Right atrium auricular region (tissue), 2 donors: ENCODE data around the gene P3H1. TPM values are rescaled to one million over a fixed set of nuclear protein-coding genes. Genes with fewer than 3 reads are reported as not detected.

ENCODE experiments used
- DNase-seq: peaks from one replicate; pipeline ENCODE4 v3.0.0-alpha.2; 2019; ENCODE audit warnings: low spot score
- H3K27ac ChIP-seq, 2 donors: fragments of 200-600 bp; sonication (generic); 1 replicate in 1 of 2; 2 replicates in 1 of 2; pipeline ENCODE4 v1.5.1; 2016 to 2019
- H3K27me3 ChIP-seq, 2 donors: fragments of 200-600 bp; sonication (generic); one replicate each; pipeline versions ENCODE4 v1.5.1 to v1.6.0; 2017 to 2019
- H3K36me3 ChIP-seq: fragments of 200-600 bp; sonication (generic); one replicate; pipeline ENCODE4 v1.5.1; 2016
- H3K4me1 ChIP-seq, 2 donors: fragments of 200-600 bp; sonication (generic); one replicate each; pipeline versions ENCODE4 v1.5.1 to v1.6.0; 2017 to 2019
- H3K4me3 ChIP-seq, 2 donors: fragments of 200-600 bp; sonication (generic); 1 replicate in 1 of 2; 2 replicates in 1 of 2; pipeline ENCODE4 v1.5.1; 2017 to 2019; ENCODE audit warnings: mild to moderate bottlenecking in 1 of 2, moderate library complexity in 1 of 2
- H3K9me3 ChIP-seq, 2 donors: fragments of 200-600 bp; sonication (generic); one replicate each; pipeline ENCODE4 v1.5.1; 2019
- CTCF ChIP-seq, 2 donors: fragments of 200-600 bp; sonication (generic); IDR thresholded peaks; one replicate each; pipeline ENCODE4 v1.5.1; 2019; ENCODE audit warnings: antibody characterized with exemption in 2 of 2
- total RNA-seq, 2 donors: library from RNA; depleted of rRNA; stranded (reverse); fragments of >200 nt; gene quantifications; one replicate each; pipeline ENCODE4 v1.1.0, GENCODE V29; 2016

Gene P3H1
- total RNA-seq, 2 donors from 2014 or later = 11.3 to 15.6 TPM

GRCh38 chr1:42759114-42759513 lies 7.7 kb downstream of the P3H1 start:
- Histone ChIP-seq H3K4me3 (no peak overlapping the region), H3K4me1 (peaks cover 0 to 4% of the 10 kb centered on the region in 2 donors), H3K9me3 (no peaks in the 10 kb centered on the region), H3K27ac (no peak overlapping the region), H3K27me3 (no peaks in the 10 kb centered on the region), H3K36me3 (peaks cover 70% of the 10 kb centered on the region)
- TF ChIP-seq CTCF (IDR thresholded peaks at IDR 0.05) = no peak
- DNase-seq = no peak

GRCh38 chr1:42758641-42759040 lies 8.2 kb downstream of the P3H1 start:
- Histone ChIP-seq H3K9me3 (no peaks in the 10 kb centered on the region), H3K36me3 (peaks cover 75% of the 10 kb centered on the region), H3K4me1 (peaks cover 0 to under 1% of the 10 kb centered on the region in 2 donors), H3K27ac (no peak overlapping the region), H3K27me3 (no peaks in the 10 kb centered on the region), H3K4me3 (no peak overlapping the region)
- DNase-seq = no peak
- TF ChIP-seq CTCF (IDR thresholded peaks at IDR 0.05) = no peak

GRCh38 chr1:42757892-42758275 lies 8.9 kb downstream of the P3H1 start:
- peaks cover 82% of the 10 kb centered on the region for H3K36me3 ChIP-seq

GRCh38 chr1:42756956-42757891 lies 9.6 kb downstream of the P3H1 start:
- no peak for DNase-seq
- peak; percentile 50 to 73 for TF ChIP-seq CTCF (IDR thresholded peaks at IDR 0.05)
- Histone ChIP-seq H3K4me1 (no peaks in the 10 kb centered on the region), H3K27ac (no peak overlapping the region), H3K4me3 (no peak overlapping the region), H3K27me3 (no peaks in the 10 kb centered on the region), H3K36me3 (peaks cover 87% of the 10 kb centered on the region), H3K9me3 (no peaks in the 10 kb centered on the region)

More at GRCh38 chr1:42757892-42758275, 8.9 kb downstream of the P3H1 start:
- Histone ChIP-seq H3K27me3 (no peaks in the 10 kb centered on the region), H3K4me3 (no peak overlapping the region), H3K27ac (no peak overlapping the region), H3K4me1 (no peaks in the 10 kb centered on the region), H3K9me3 (no peaks in the 10 kb centered on the region)
- no peak for DNase-seq
- TF ChIP-seq CTCF (IDR thresholded peaks at IDR 0.05) = no peak

GRCh38 chr1:42753070-42753469 lies 13.8 kb downstream of the P3H1 start:
- Histone ChIP-seq H3K9me3 (no peaks in the 10 kb centered on the region), H3K36me3 (peaks cover 78% of the 10 kb centered on the region), H3K4me3 (no peak overlapping the region), H3K27ac (no peak overlapping the region), H3K4me1 (no peaks in the 10 kb centered on the region), H3K27me3 (no peaks in the 10 kb centered on the region)
- TF ChIP-seq CTCF (IDR thresholded peaks at IDR 0.05) = no peak
- DNase-seq = no peak
